ENCODE data around the gene PPP2CA. TPM values are rescaled to one million over a fixed set of nuclear protein-coding genes. Genes with fewer than 3 reads are reported as not detected.
A peak's percentile ranks its signal among the peaks of the same experiment; 100 is the strongest.

The PPP2CA gene
- total and polyA plus RNA-seq, 9 of the 15 experiments (the other 6 are each of a cell fraction or from before 2014, with no cell fraction given), result 23.0 to 257 (median 109) TPM

- TF ChIP-seq ZNF41 (CRISPR knock-in tag; conservative IDR thresholded peaks at IDR 0.05) (no peak), CBFA2T2 (conservative IDR thresholded peaks at IDR 0.05) (no peak), POLR2G (IDR thresholded peaks at IDR 0.05; ENCODE audit: low read depth, low read length) (peak; percentile 75), PHF21A (IDR thresholded peaks at IDR 0.05; ENCODE audit: borderline replicate concordance, low read depth) (0 out of 2 replicates have a peak, but pooled peaks have one; percentile 12), ID3 (CRISPR knock-in tag; IDR thresholded peaks at IDR 0.05) (no peak), ID3 (tag; IDR thresholded peaks at IDR 0.05) (0 out of 2 replicates have a peak, but pooled peaks have one; percentile 56), CBX5 (IDR thresholded peaks at IDR 0.05; ENCODE audit: borderline replicate concordance, low read depth) (no peak), ARHGAP35 (IDR thresholded peaks at IDR 0.05; ENCODE audit: partially characterized antibody) (no peak), ZNF707 (CRISPR knock-in tag; conservative IDR thresholded peaks at IDR 0.05) (no peak), ZNF79 (CRISPR knock-in tag; IDR thresholded peaks at IDR 0.05; ENCODE audit: low read depth) (no peak), NFYB (IDR thresholded peaks at IDR 0.05; ENCODE audit: extremely low read depth, insufficient read length) (peak; percentile 18), SAP30 (IDR thresholded peaks at IDR 0.05; ENCODE audit: borderline replicate concordance, insufficient read depth, low read depth, low read length, poor library complexity, severe bottlenecking) (peak; percentile 63), LCOR (CRISPR knock-in tag; IDR thresholded peaks at IDR 0.05) (peak; percentile 45; the same call in 1 of the 2 replicates), TAF7 (tag; IDR thresholded peaks at IDR 0.05) (peak; percentile 58), ETV5 (CRISPR knock-in tag; IDR thresholded peaks at IDR 0.05; ENCODE audit: low read depth) (no peak), BCL6 (CRISPR knock-in tag; IDR thresholded peaks at IDR 0.05) (no peak), ZBTB33 (CRISPR knock-in tag; IDR thresholded peaks at IDR 0.05) (no peak), E2F1 (CRISPR knock-in tag; IDR thresholded peaks at IDR 0.05) (no peak), ATF3 (IDR thresholded peaks at IDR 0.05) (peak; percentile 71), ATF3 (CRISPR knock-in tag; conservative IDR thresholded peaks at IDR 0.05) (0 out of 2 replicates have a peak, but pooled peaks have one; percentile 18), SNAPC5 (CRISPR knock-in tag; IDR thresholded peaks at IDR 0.05) (no peak), RAD51 (IDR thresholded peaks at IDR 0.05; ENCODE audit: borderline replicate concordance, low read depth) (no peak), SIN3B (IDR thresholded peaks at IDR 0.05; ENCODE audit: low read depth) (peak; percentile 61; the same call in 1 of the 2 replicates)
Measured at GRCh38 chr5:134224888-134225779, 739 bp downstream of the PPP2CA start (continued).

All from K562 (cell line).